ENCODE data around the gene OR6Q1. TPM values are rescaled to one million over a fixed set of nuclear protein-coding genes. Genes with fewer than 3 reads are reported as not detected.

The OR6Q1 gene
- total RNA-seq, 2 experiments from 2014 or later: not detected

DNA sequence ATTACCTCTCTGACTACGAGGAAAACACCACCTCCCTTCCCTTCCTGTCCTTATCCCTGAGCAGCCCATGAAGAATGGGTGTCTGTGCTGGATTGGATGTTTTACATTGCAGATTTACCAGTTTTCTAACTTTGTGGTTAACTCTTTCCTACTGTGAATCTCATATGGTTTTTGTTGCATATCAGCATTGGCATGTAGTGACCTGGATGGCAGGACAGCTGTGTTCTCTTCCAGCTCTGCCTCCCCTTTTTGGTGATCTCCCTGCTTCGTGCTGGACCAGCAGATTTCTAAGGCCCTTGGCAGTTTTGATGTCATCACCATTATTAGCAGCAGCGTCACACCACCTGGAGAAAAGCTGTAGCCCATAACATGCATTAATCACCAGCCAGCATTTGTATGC, 26.7 kb downstream of the OR6Q1 start:
- Mint-ChIP-seq H3K27ac (no peak overlapping the region), H3K4me3 (no peak overlapping the region), H3K9me3 (peaks cover 6% of the 10 kb centered on the region), H3K4me1 (ENCODE audit: low read depth) (no peaks in the 10 kb centered on the region), H3K27me3 (no peaks in the 10 kb centered on the region), H3K36me3 (ENCODE audit: low read depth) (no peaks in the 10 kb centered on the region)
- ChIA-PET CTCF (no interaction called here), POLR2A (no interaction called here)
- Histone ChIP-seq H3K36me3 (ENCODE audit: insufficient read depth, low read length) (no peaks in the 10 kb centered on the region), H3K4me3 (ENCODE audit: low read length) (no peak overlapping the region), H3K27ac (ENCODE audit: low read depth in 1 of 2, low read length in 2 of 2) (no peak overlapping the region), H3K27me3 (ENCODE audit: control insufficient read depth in 1 of 2, insufficient read depth in 2 of 2, low read length in 2 of 2) (no peaks in the 10 kb centered on the region), H3K4me1 (ENCODE audit: insufficient read depth, low read length) (no peaks in the 10 kb centered on the region), H3K9me3 (ENCODE audit: control insufficient read depth in 1 of 2, insufficient read depth in 1 of 2, low read length in 2 of 2) (no peaks in the 10 kb centered on the region)
- intact Hi-C loops (cut with DNase I, micrococcal nuclease): no loop called here
- no peak for TF ChIP-seq CTCF (IDR thresholded peaks at IDR 0.05)
- DNase-seq (no peak), ATAC-seq (ENCODE audit: poor library complexity) (no peak)

GRCh38 chr11:58058276-58059006, 27.7 kb downstream of the OR6Q1 start:
- peaks cover 4% of the 10 kb centered on the region for H3K27me3 Mint-ChIP-seq
- TF ChIP-seq CTCF (IDR thresholded peaks at IDR 0.05): no peak
- CTCF ChIA-PET: no interaction called here
- no peak overlapping the region for H3K4me3 Mint-ChIP-seq
- no peak for DNase-seq
- no peak overlapping the region for H3K27ac Mint-ChIP-seq
- no peak overlapping the region for H3K4me3 ChIP-seq (ENCODE audit: low read length)
- H3K36me3 Mint-ChIP-seq (ENCODE audit: low read depth): no peaks in the 10 kb centered on the region
- POLR2A ChIA-PET: no interaction called here
- peaks cover 6% of the 10 kb centered on the region for H3K9me3 Mint-ChIP-seq
- no peaks in the 10 kb centered on the region for H3K27me3 ChIP-seq (ENCODE audit: control insufficient read depth in 1 of 2, insufficient read depth in 2 of 2, low read length in 2 of 2)
- ATAC-seq (ENCODE audit: poor library complexity): no peak
- no peaks in the 10 kb centered on the region for H3K4me1 ChIP-seq (ENCODE audit: insufficient read depth, low read length)
- intact Hi-C loops (cut with DNase I, micrococcal nuclease): no loop called here
- H3K4me1 Mint-ChIP-seq (ENCODE audit: low read depth): no peaks in the 10 kb centered on the region
- no peaks in the 10 kb centered on the region for H3K9me3 ChIP-seq (ENCODE audit: control insufficient read depth in 1 of 2, insufficient read depth in 1 of 2, low read length in 2 of 2)
- H3K27ac ChIP-seq (ENCODE audit: low read depth in 1 of 2, low read length in 2 of 2): no peak overlapping the region
- H3K36me3 ChIP-seq (ENCODE audit: insufficient read depth, low read length): no peaks in the 10 kb centered on the region

- Histone ChIP-seq H3K4me1 (ENCODE audit: insufficient read depth, low read length) (no peaks in the 10 kb centered on the region), H3K27ac (ENCODE audit: low read depth in 1 of 2, low read length in 2 of 2) (no peak overlapping the region), H3K27me3 (ENCODE audit: control insufficient read depth in 1 of 2, insufficient read depth in 2 of 2, low read length in 2 of 2) (no peaks in the 10 kb centered on the region), H3K4me3 (ENCODE audit: low read length) (no peak overlapping the region), H3K9me3 (ENCODE audit: control insufficient read depth in 1 of 2, insufficient read depth in 1 of 2, low read length in 2 of 2) (no peaks in the 10 kb centered on the region), H3K36me3 (ENCODE audit: insufficient read depth, low read length) (no peaks in the 10 kb centered on the region)
- no peak overlapping the region for H3K27ac Mint-ChIP-seq
- TF ChIP-seq CTCF (IDR thresholded peaks at IDR 0.05): no peak
- ATAC-seq (ENCODE audit: poor library complexity) (no peak), DNase-seq (no peak)
- H3K4me3 Mint-ChIP-seq: no peak overlapping the region
- peaks cover 6% of the 10 kb centered on the region for H3K9me3 Mint-ChIP-seq
- peaks cover 6% of the 10 kb centered on the region for H3K27me3 Mint-ChIP-seq
- intact Hi-C loops (cut with DNase I, micrococcal nuclease): no loop called here
- POLR2A ChIA-PET: no interaction called here
- H3K36me3 Mint-ChIP-seq (ENCODE audit: low read depth): no peaks in the 10 kb centered on the region
- H3K4me1 Mint-ChIP-seq (ENCODE audit: low read depth): no peaks in the 10 kb centered on the region
- CTCF ChIA-PET: no interaction called here
These were observed 28.2 kb downstream of the OR6Q1 start for GRCh38 chr11:58059007-58059350.

Measured in CD4-positive, alpha-beta T cell (primary cell).